OCI-LY3 (cell line): ENCODE measurements around the gene FAM78B.

Experiments
- CTCF ChIP-seq: fragments of 200-600, 300-600 bp; sonication (generic); IDR thresholded peaks from 2 replicates; pipeline ENCODE4 v1.5.1; 2014; ENCODE audit warnings: antibody characterized with exemption, low read length, low read depth
- EZH2phosphoT487 ChIP-seq: fragments of 200-600 bp; shearing (Covaris generic); IDR thresholded peaks from 2 replicates; pipeline ENCODE4 v1.6.1; 2018; ENCODE audit warnings: antibody characterized with exemption, mixed run types, low read depth

GRCh38 chr1:166189126-166189525 lies 22.3 kb upstream of the FAM78B start:
- TF ChIP-seq CTCF (no peak), EZH2phosphoT487 (no peak)
